ENCODE measurements around the gene TBC1D8B. TPM values are rescaled to one million over a fixed set of nuclear protein-coding genes. Genes with fewer than 3 reads are reported as not detected.

Gene TBC1D8B
- total and polyA plus RNA-seq, 2 of the 8 experiments (the other 6 are each of a cell fraction or from before 2014, with no cell fraction given): 0.91 to 8.4 TPM

DNA sequence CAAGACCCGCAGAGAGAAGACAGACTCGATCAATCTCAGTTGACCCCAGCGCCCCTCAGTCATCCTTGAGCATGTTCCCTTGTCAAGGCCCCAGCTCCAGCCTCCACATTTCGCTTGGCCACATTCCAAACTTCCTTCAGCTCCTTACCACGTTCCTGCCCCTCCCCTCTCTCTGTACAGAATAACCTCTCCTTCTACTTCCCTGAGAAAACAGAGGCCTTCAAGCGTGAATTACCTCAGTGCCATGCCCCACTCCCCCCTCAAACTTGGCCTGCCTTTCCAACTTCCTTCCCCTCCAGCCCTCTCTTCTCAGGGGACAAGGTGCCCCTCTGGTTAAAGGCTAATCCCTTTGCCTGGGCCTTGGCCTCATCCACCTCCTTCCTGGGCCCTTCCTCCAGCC, 103.9 kb downstream of the TBC1D8B start (continued):
- TF ChIP-seq CHD7 (IDR thresholded peaks at IDR 0.05; ENCODE audit: insufficient replicate concordance, low read length) (no peak), JUND (IDR thresholded peaks at IDR 0.05; ENCODE audit: low read length) (no peak), SP1 (IDR thresholded peaks at IDR 0.05; ENCODE audit: low read depth, low read length) (no peak), NRF1 (IDR thresholded peaks at IDR 0.05; ENCODE audit: low read depth, low read length) (no peak), CBX8 (IDR thresholded peaks at IDR 0.05; ENCODE audit: borderline replicate concordance, low read depth, low read length) (no peak), ASH2L (IDR thresholded peaks at IDR 0.05; ENCODE audit: low read length) (no peak), KDM4A (IDR thresholded peaks at IDR 0.05; ENCODE audit: low read depth, low read length, severe bottlenecking) (no peak), POLR2AphosphoS5 (IDR thresholded peaks at IDR 0.05; ENCODE audit: low read depth, low read length) (no peak), EP300 (IDR thresholded peaks at IDR 0.05; ENCODE audit: borderline replicate concordance in 1 of 2, low read depth in 2 of 2, low read length in 2 of 2) (no peak), POLR2A (IDR thresholded peaks at IDR 0.05; ENCODE audit: control extremely low read depth in 1 of 2, low read depth in 2 of 2, low read length in 2 of 2) (no peak)

Data from H1 (cell line).